Astrocyte of the hippocampus (primary cell): ENCODE data around the gene DENND5A.
"Not testable (repeated sequence)": the region's sequence is repeated elsewhere in the genome, so short reads cannot be mapped to it uniquely, and the experiment has no call there.

Experiments
- DNase-seq: peaks from one replicate; pipeline ENCODE4 v3.0.0; 2011; ENCODE audit warnings: low read depth, low spot score

Gene DENND5A

GRCh38 chr11:9099617-9100016 lies 165.5 kb downstream of the DENND5A start:
- no peak for DNase-seq

- DNase-seq = not testable (repeated sequence)
Observed at GRCh38 chr11:9098455-9098854, 166.7 kb downstream of the DENND5A start.

- not testable (repeated sequence) for DNase-seq
Observed at GRCh38 chr11:9097186-9097943, 167.8 kb downstream of the DENND5A start.

- no peak for DNase-seq
Observed at GRCh38 chr11:9096427-9096826, 168.7 kb downstream of the DENND5A start.

GRCh38 chr11:9095421-9095820 lies 169.7 kb downstream of the DENND5A start:
- DNase-seq = no peak

GRCh38 chr11:9094420-9094819 lies 170.7 kb downstream of the DENND5A start:
- DNase-seq = no peak

GRCh38 chr11:9092853-9093778 lies 172.0 kb downstream of the DENND5A start:
- DNase-seq = peak; percentile 22

GRCh38 chr11:9092072-9092471 lies 173.1 kb downstream of the DENND5A start:
- no peak for DNase-seq

GRCh38 chr11:9091044-9091922 lies 173.9 kb downstream of the DENND5A start, which contains the start of gene SCUBE2:
SCUBE2 (minus strand) TSS chr11:9091599; CDS start chr11:9091528, 71 bp downstream.
- peak; percentile 49 for DNase-seq

- peak; percentile 27 for DNase-seq
Observed at GRCh38 chr11:9090488-9091043, 174.6 kb downstream of the DENND5A start.

GRCh38 chr11:9089636-9090035 lies 175.5 kb downstream of the DENND5A start:
- DNase-seq = no peak

GRCh38 chr11:9089061-9089460 lies 176.1 kb downstream of the DENND5A start:
- no peak for DNase-seq
